HG03575 (cell line): ENCODE results near the gene ATG4A.

Experiments
- ATAC-seq: cut with Tn5 transposase; IDR thresholded peaks from one replicate; pipeline ENCODE4 v1.9.1; 2021; ENCODE audit not compliant: unreplicated experiment, insufficient number of reproducible peaks, low FRiP score; ENCODE audit errors: extremely low read depth

ATG4A gene

GRCh38 chrX:108117988-108118387, 26.4 kb downstream of the ATG4A start:
- ATAC-seq = no peak

- ATAC-seq = no peak
These were observed 29.7 kb downstream of the ATG4A start for GRCh38 chrX:108121291-108121690.

- no peak for ATAC-seq
These were observed 31.2 kb downstream of the ATG4A start for GRCh38 chrX:108122748-108123147.

DNA sequence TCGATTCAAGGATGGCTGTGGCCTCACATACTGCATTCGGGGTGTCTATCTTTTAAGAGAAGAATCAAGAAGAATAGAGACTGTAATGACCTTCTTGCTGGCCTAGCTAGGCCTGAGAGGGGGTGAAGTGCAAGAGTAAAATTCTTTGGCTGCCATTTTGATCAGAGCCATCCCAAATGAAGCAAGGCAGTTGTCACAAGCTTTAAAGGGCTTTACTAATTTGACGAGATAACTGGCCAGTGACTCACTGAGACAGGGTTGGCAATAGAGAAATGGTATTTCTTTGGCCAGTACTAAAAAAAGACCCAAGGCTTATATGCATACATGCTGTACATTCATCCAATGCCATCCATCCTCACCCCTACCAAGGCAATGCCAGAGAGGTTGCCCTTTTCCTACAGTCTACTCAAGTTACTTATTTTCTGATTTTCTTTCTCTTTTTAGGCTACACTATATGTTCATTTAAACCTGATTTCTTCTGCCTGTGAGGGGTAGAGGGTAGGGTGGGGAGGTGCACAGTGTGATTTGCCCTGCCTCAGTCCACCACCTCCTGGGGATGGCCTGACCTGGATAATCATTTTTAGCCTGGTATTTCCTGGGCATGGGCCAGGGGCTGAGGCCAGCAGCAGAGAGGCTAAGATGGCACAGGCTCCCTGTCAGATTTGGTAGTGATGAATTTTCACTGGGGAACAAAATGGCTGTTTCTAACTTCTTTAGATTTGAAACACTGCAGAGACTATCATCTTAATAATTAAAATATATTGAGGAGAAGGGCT, 32.2 kb downstream of the ATG4A start:
- ATAC-seq = no peak

- ATAC-seq = no peak
These were observed 35.1 kb downstream of the ATG4A start for GRCh38 chrX:108126661-108127060.

- ATAC-seq = no peak
These were observed 35.6 kb downstream of the ATG4A start for GRCh38 chrX:108127152-108127551.

- no peak for ATAC-seq
These were observed 39.3 kb downstream of the ATG4A start for GRCh38 chrX:108130889-108131288.

DNA sequence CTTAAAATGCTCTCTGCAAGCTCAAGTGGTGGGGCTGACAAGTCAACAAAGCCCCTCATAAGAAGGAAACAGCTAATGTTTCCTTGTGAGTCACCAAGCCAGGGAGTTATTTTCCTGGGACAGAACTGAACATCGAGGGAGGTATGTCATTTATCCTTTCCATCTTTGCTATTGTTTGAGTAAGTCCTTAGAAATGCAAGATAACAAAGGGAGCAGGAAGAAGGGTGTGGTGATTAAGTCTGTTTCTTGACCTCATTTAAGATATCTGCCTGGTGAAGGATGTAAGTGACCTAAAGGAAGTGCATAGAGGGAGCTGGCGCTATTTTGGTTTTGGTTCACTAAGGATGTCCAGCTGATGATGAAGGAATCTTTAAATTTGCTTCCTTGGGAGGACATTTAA, 39.9 kb downstream of the ATG4A start:
- ATAC-seq = no peak

DNA sequence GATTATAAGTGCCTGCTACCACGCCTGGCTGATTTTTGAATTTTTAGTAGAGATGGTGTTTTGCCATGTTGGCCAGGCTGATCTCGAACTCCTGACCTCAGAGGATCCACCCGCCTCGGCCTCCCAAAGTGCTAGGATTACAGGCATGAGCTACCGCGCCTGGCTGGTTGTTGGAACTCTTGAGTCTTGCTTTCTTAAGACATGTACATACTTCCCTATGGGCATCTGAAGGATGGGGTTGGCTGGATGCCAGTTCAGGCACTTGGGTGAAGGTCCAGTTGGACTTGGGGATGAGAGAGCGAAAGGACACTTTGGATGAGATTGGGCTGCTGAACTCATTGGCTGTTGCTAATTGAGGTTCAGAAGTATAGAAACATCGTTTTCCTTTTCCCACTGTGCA, 40.5 kb downstream of the ATG4A start:
- ATAC-seq = no peak

DNA sequence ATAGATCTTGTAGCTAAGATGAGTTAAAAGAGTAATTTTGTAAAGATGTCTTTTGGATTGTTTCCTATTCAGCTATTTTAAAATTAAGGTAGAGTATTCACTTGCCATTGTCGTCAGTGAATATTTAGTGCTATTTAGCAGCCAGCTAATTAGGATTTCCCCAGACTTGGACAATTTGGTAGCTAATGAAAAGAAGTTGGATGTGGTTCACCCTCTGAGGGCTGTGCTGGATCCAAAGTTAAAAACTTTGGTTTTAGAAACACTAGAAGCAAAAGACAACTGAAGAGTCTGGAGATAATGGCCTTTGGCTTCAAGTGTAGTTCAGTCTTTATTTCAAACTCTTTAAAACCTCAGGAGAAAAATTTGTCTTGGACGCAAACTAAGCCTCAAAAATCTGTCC, 41.3 kb downstream of the ATG4A start:
- ATAC-seq = no peak

DNA sequence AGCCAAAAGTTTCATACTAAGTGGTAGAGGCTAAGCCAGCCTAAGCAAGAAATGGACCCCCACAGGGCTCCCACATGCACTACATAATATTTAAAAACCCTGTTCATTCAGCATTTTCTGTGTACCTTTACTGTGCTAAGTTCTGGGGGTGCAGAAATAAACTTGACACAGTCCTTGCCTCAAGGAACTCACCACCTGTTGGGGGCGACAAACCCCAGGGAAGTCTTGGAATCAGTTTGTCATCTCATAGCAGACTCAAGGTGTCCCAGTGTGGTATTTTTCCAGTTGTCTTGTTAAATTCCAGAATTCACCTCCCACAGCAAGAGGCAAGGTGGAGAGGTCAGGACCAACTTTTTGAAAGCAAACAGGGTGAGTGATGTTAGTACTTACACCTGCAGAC, 43.1 kb downstream of the ATG4A start:
- no peak for ATAC-seq

DNA sequence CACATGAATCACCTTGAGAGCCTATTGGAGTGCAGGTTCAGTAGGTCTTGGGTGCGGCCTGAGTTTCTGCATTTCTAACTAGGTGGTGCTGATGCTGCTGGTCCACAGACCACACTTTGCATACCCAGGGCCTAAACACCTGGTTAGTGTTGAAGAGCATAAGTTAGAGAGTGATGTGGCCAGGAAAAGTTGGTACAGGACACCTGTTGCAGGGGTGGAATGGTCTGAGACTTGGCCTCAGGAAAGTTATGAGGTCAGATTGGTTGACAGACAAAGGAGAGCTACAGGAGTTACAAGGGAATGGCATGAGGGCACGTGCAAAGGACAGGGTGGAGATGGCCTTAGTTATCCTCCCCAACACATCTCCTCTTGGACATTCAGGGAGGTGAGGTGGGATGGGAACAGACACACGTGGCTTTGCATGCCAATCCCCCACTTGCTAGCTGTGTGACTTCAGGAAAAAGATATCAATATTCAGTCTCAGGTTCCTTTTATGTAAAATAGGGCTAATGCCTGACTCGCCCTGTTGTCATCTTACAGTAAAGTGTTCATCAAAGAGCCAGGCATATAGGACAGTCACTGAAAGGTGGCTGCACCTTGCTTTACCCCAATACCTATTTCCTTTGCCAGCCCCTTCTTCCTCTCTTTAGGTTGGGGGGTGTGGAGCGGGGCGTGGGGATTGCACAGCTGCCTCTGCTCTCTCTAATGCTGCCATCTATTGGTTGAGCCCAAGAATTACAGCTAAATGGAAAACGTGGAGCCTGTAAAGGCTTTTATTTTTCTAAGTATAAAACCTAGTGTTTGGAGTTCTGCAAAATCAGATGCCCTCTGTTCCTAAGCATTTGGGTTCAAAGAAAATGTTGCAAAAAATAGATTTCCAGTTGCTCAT, 47.5 kb downstream of the ATG4A start:
- ATAC-seq = no peak

GRCh38 chrX:108148524-108148923, 56.9 kb downstream of the ATG4A start:
- peak; percentile 85 for ATAC-seq

DNA sequence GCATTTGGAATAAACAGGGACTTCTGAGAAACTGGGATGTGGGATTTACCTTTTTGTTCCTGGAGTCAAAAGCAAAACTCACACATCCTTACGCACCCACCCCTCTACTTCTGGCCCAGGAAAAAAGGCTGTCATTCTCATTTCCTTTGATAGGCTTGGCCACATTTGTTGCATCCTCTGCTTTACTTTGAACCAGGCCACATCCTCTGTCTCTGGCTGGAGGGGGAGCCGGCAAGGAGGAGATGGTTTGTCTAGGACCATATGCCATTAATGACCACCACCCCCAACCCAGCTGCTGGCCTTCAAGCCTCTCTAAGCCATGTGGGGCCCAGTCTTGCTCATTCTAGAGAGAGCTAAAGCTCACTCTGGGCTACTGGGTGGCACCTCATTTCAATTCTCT, 64.5 kb downstream of the ATG4A start:
- ATAC-seq = no peak

DNA sequence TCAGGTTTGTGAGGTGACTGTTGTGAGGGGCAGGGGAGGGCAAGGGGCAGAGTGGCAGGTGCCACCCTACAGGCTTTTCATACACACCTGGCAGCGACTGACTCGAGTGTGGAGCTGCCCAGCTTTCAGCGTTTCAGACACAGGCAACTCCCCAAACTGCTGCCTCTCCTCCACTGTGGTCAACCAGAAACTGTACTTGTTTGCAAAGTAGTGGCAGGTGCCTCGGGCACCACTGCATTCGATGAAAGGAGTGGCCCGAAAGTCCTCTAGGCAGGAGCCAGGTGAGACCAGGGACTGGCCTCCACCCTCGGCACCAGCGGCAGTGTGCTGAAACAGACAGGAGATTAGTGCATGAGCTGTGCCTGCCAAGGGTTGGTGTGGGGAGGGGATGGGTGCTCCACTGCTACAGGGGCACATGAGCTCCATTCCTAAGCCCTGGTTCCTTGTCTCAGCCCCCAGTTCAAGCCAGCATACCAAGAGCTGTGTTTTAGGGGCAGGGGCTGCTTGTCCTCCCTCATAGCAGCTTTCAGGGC, 65.4 kb downstream of the ATG4A start:
- ATAC-seq = no peak

GRCh38 chrX:108157628-108158027, 66.0 kb downstream of the ATG4A start:
- no peak for ATAC-seq

GRCh38 chrX:108159028-108159670, 67.6 kb downstream of the ATG4A start:
- no peak for ATAC-seq

GRCh38 chrX:108160309-108160708, 68.7 kb downstream of the ATG4A start:
- no peak for ATAC-seq

DNA sequence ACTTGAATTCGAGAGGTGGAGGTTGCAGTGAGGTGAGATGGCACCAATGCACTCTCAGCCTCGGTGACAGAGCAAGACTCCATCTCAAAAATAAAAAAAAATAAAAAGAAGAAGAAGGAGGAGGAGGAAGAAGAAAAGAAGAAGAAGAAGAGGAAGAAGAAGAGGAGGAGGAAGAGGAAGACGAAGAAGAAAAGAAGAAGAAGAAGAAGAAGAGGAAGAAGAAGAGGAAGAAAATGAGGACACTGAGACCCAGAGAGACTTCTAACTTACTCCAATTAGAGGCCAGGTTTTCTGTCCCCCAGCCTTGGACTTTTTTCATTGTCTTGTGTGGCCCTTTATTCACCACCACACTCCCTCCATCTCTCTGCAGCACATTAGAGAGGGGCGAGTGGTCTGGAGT, 70.7 kb downstream of the ATG4A start:
- ATAC-seq = no peak
